A549 (cell line): ENCODE measurements around the gene FNIP1.

ENCODE experiments used
- ATOH8 ChIP-seq: fragments of 250-450 bp; sonication (Bioruptor Pico); IDR thresholded peaks from 2 replicates; pipeline ENCODE4 v1.5.0; 2020; ENCODE audit warnings: low read depth, mild to moderate bottlenecking, moderate library complexity
- BHLHE40 ChIP-seq: IDR thresholded peaks from 2 replicates; pipeline ENCODE4 v1.6.1; 2012; ENCODE audit warnings: low read depth, low read length, inconsistent platforms
- CEBPB ChIP-seq, 2 experiments: fragments of >200 bp in 1 of 2; sonication (Bioruptor Twin) in 1 of 2; formaldehyde crosslinking in 1 of 2; IDR thresholded peaks; 2 replicates each; pipeline ENCODE4 v1.6.1; 2012 to 2016
- CTCF ChIP-seq: fragments of >200 bp; sonication (Bioruptor Twin); formaldehyde crosslinking; IDR thresholded peaks from 3 replicates; pipeline ENCODE4 v1.5.1; 2016
- HDAC2 ChIP-seq: fragments of 200-600 bp; sonication (generic); IDR thresholded peaks from 2 replicates; pipeline ENCODE4 v1.6.1; 2016
- JUN ChIP-seq, 2 experiments: fragments of >200 bp; sonication (Bioruptor Twin); formaldehyde crosslinking; IDR thresholded peaks; 2 replicates in 1 of 2; 3 replicates in 1 of 2; pipeline ENCODE4 v1.6.1; 2016 to 2017
- MAFK ChIP-seq: fragments of 450-650 bp; IDR thresholded peaks from 2 replicates; pipeline ENCODE4 v1.6.1; 2014; ENCODE audit not compliant: partially characterized antibody
- MAX ChIP-seq: IDR thresholded peaks from 2 replicates; pipeline ENCODE4 v1.6.1; 2012
- RAD21 ChIP-seq, 2 experiments: fragments of >200 bp in 1 of 2; sonication (Bioruptor Twin) in 1 of 2; formaldehyde crosslinking in 1 of 2; IDR thresholded peaks in 1 of 2; conservative IDR thresholded peaks in 1 of 2; 2 replicates in 1 of 2; 3 replicates in 1 of 2; pipeline ENCODE4 v1.6.1; 2012 to 2018; ENCODE audit warnings: inconsistent platforms in 1 of 2
- RFX5 ChIP-seq: fragments of 450-650 bp; IDR thresholded peaks from 2 replicates; pipeline ENCODE4 v1.7.1; 2014; ENCODE audit warnings: antibody characterized with exemption, mild to moderate bottlenecking, moderate library complexity
- RNF2 ChIP-seq: fragments of 200-600 bp; sonication (generic); IDR thresholded peaks from 2 replicates; pipeline ENCODE4 v1.6.1; 2016; ENCODE audit warnings: low read depth, mild to moderate bottlenecking, antibody characterized with exemption, moderate library complexity, borderline replicate concordance
- USF2 ChIP-seq: fragments of 450-650 bp; IDR thresholded peaks from 2 replicates; pipeline ENCODE4 v1.6.1; 2014; ENCODE audit warnings: antibody characterized with exemption
- ZNF302 ChIP-seq: fragments of 250-450 bp; sonication (Bioruptor Pico); IDR thresholded peaks from 2 replicates; pipeline ENCODE4 v1.9.0; 2021; ENCODE audit warnings: inconsistent platforms, mild to moderate bottlenecking, moderate library complexity

GRCh38 chr5:131644822-131645221 lies 152.0 kb downstream of the FNIP1 start:
- TF ChIP-seq ATOH8 (CRISPR knock-in tag) (no peak), RAD21 (conservative IDR thresholded peaks at IDR 0.05 in 1 of 2, IDR thresholded peaks at IDR 0.05 in 1 of 2) (no peak), CTCF (no peak), RFX5 (no peak), HDAC2 (no peak), MAFK (no peak), RNF2 (no peak), BHLHE40 (no peak), ZNF302 (CRISPR knock-in tag) (no peak), USF2 (no peak), JUN (IDR thresholded peaks at IDR 0.05) (no peak), MAX (no peak), CEBPB (IDR thresholded peaks at IDR 0.05) (no peak)
